ENCODE measurements around the gene PRRC2B. TPM values are rescaled to one million over a fixed set of nuclear protein-coding genes. Genes with fewer than 3 reads are reported as not detected.

Gene PRRC2B
- total RNA-seq, 2 experiments from 2014 or later = 151 to 184 TPM

DNA sequence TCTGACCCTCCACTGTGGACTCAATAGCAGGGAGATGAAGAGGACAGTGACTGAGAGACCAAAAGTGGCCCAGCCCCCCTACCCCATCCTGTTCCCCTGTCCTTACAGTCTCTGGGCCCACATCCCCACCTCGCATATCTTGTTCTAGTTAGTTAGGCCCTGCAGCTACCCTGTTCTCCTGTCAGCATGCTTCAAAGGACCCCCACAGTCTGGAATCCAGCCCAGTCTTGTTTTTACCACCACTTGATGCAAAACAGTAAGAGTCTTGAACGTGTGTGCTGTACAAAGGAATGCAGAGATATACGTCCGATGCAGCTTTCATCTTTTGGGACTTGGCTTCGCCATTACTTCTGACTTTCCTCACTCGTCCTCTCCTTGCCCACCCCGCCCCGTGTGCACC is 96.6 kb downstream of the PRRC2B start:
- ChIA-PET POLR2A (no interaction called here), CTCF (no interaction called here)
- H3K27me3 Mint-ChIP-seq = no peaks in the 10 kb centered on the region
- H3K4me1 Mint-ChIP-seq = no peaks in the 10 kb centered on the region
- ATAC-seq (no peak), DNase-seq (no peak)
- no peak overlapping the region for H3K27ac Mint-ChIP-seq
- intact Hi-C loops (cut with DNase I, micrococcal nuclease) = no loop called here
- no peak overlapping the region for H3K4me3 Mint-ChIP-seq
- H3K36me3 Mint-ChIP-seq (ENCODE audit: low read depth) = peaks cover 72% of the 10 kb centered on the region
- no peaks in the 10 kb centered on the region for H3K9me3 Mint-ChIP-seq (ENCODE audit: low read depth)

DNA sequence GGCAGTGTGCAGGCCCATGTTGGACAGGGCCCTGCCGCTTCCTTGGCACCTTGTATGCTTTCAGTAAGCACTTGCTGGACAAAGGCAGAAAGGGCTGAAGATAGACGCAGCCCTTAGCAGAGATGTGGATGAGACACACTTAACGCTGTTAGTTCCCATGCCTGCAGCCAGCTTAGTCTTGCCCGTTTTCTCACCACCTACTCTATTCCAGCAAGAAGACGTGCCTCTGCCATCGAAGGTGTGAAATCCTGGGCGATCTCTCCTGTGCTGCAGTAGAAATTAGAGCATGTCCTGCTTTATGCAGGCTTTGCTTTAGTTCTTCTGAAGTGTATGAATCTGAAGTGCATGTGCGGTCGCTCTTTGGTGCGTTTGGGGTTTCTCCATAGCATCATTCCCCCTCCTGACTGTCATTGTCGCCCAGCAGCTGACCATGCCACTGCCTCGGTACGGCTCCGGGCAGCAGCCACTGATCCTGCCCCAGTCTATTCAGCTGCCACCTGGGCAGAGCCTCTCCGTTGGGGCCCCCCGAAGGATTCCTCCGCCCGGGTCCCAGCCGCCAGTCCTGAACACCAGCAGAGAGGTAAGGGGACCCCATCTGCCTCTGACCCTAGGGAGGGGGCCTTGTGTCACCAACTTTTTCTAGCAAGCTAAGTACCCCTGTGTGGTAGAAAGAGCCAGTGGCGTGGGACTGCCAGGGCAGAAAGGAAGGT is 97.3 kb downstream of the PRRC2B start:
- no peaks in the 10 kb centered on the region for H3K4me1 Mint-ChIP-seq
- intact Hi-C loops (cut with DNase I, micrococcal nuclease) = no loop called here
- no peak overlapping the region for H3K4me3 Mint-ChIP-seq
- H3K27ac Mint-ChIP-seq = no peak overlapping the region
- H3K36me3 Mint-ChIP-seq (ENCODE audit: low read depth) = peaks cover 72% of the 10 kb centered on the region
- H3K27me3 Mint-ChIP-seq = no peaks in the 10 kb centered on the region
- CTCF ChIA-PET = no interaction called here
- POLR2A ChIA-PET = no interaction called here
- no peak for ATAC-seq
- no peaks in the 10 kb centered on the region for H3K9me3 Mint-ChIP-seq (ENCODE audit: low read depth)
- DNase-seq = no peak

DNA sequence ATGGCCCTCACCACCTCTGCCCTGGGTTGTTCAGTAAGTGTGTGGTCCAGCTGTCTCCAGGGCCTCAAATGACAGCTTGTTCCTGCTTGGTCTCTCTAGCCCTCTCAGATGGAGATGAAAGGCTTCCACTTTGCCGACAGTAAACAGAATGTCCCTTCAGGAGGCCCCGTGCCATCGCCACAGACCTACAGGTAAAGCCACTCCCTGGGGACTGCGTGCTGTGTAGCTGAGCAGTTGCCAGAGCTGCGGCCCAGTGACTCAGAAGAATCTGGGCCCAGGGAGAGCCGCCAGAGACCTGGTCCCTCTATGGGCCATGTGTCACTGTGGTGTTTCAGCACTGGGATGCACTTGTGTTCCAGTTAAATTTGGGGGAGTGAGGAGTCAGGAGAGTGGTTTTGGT is 98.2 kb downstream of the PRRC2B start:
- DNase-seq (no peak), ATAC-seq (no peak)
- Mint-ChIP-seq H3K36me3 (ENCODE audit: low read depth) (peaks cover 72% of the 10 kb centered on the region), H3K27ac (no peak overlapping the region), H3K4me1 (no peaks in the 10 kb centered on the region), H3K27me3 (no peaks in the 10 kb centered on the region), H3K4me3 (no peak overlapping the region), H3K9me3 (ENCODE audit: low read depth) (no peaks in the 10 kb centered on the region)
- ChIA-PET CTCF (no interaction called here), POLR2A (no interaction called here)
- intact Hi-C loops (cut with DNase I, micrococcal nuclease) = no loop called here

DNA sequence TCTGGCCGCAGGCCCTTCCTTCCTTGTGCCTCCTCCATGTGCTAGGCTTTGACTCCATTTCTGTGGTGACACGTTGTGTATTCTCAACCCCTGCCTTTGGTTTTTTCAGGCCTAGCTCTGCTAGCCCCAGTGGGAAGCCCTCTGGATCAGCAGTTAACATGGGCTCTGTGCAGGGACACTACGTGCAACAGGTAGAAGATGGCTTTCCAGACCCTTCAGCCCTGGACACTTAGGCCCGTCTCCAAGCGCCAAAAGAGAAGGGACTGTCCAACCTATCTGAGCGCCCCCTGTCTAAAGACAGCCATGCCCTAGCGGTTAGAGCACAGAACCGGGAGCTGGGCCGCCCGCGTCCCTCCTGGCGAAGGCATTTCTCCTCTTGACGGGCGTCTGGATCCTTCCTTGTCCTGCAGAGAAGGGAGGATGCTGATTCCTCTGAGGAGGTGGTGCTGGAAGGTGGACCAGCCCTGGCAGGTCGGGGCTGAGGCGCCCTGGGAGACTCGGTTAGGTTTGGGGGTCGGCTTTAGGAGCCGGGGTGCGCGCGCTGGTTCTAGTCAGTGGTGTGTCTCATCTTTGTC is 100.5 kb downstream of the PRRC2B start:
- Mint-ChIP-seq H3K27me3 (no peaks in the 10 kb centered on the region), H3K9me3 (ENCODE audit: low read depth) (no peaks in the 10 kb centered on the region), H3K4me1 (peaks cover 16% of the 10 kb centered on the region), H3K4me3 (no peak overlapping the region), H3K27ac (no peak overlapping the region), H3K36me3 (ENCODE audit: low read depth) (peaks cover 62% of the 10 kb centered on the region)
- ATAC-seq (no peak), DNase-seq (no peak)
- CTCF ChIA-PET = no interaction called here
- POLR2A ChIA-PET = no interaction called here
- intact Hi-C loops (cut with DNase I, micrococcal nuclease) = no loop called here

DNA sequence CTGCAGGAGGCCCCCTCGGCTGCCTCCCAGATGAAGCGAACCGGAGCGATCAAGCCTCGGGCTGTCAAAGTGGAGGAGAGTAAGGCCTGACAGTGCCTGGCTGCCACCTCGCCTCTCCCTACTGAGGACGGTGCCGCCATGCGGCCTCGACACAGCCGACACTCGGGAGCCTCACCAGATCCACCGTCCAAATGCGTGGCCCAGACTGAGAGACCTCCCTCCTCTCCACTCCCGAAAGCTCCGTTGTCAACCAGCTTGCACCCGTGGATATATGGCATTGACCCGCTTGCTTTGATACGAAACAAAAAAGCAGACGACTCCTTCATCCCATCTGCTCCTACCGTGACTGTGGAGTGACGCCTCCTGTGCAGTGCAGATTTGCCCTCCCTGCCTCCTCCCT is 101.9 kb downstream of the PRRC2B start:
- Mint-ChIP-seq H3K27ac (no peak overlapping the region), H3K36me3 (ENCODE audit: low read depth) (peaks cover 51% of the 10 kb centered on the region), H3K4me3 (no peak overlapping the region), H3K27me3 (no peaks in the 10 kb centered on the region), H3K9me3 (ENCODE audit: low read depth) (no peaks in the 10 kb centered on the region), H3K4me1 (peaks cover 30% of the 10 kb centered on the region)
- ChIA-PET CTCF (interaction anchor here (0.7 kb wide), 1 partner anchor 793 kb away, joined by 5 read pairs; no protein-coding TSS in a partner anchor), POLR2A (no interaction called here)
- DNase-seq (no peak), ATAC-seq (no peak)
- intact Hi-C loops (cut with DNase I, micrococcal nuclease) = no loop called here

DNA sequence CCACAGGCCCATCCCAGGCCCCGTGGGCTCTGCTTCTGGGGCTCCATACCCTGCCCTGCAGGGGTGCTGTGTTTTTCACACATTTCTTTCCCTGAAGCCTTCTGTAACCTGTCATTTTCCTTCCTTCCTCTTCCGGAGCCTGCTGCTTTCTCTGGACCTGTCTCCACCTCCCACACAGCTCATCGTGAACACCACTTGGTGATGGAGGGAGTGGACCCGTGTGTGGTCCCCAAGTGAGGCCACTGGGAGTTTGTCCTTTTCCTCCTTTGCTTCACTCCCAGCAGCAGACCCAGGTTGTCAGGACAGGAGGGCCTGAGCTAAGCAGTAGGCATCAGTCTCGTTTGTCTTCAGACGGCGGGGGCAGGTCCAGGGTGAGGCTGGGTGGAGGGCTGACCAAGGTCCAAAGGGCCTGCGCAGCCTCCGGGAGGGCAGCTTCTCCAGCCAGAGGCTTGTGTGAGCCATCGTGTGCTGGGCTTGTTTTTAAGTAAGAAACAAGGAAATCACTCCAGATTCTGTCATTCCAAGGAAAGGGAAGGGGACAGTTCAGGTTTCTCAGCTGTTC is 103.0 kb downstream of the PRRC2B start:
- peaks cover 49% of the 10 kb centered on the region for H3K36me3 Mint-ChIP-seq (ENCODE audit: low read depth)
- H3K27me3 Mint-ChIP-seq = no peaks in the 10 kb centered on the region
- no peak overlapping the region for H3K27ac Mint-ChIP-seq
- ChIA-PET POLR2A (interaction anchor here (0.6 kb wide), 1 partner anchor 49 kb away, joined by 3 read pairs; no protein-coding TSS in a partner anchor), CTCF (interaction anchor here (0.7 to 0.8 kb wide), 2 partner anchors 147 to 373 kb away, joined by 3 to 4 read pairs; no protein-coding TSS in a partner anchor)
- no peaks in the 10 kb centered on the region for H3K9me3 Mint-ChIP-seq (ENCODE audit: low read depth)
- ATAC-seq = no peak
- peaks cover 41% of the 10 kb centered on the region for H3K4me1 Mint-ChIP-seq
- DNase-seq = no peak
- intact Hi-C loops (cut with DNase I, micrococcal nuclease) = no loop called here
- H3K4me3 Mint-ChIP-seq = no peak overlapping the region

DNA sequence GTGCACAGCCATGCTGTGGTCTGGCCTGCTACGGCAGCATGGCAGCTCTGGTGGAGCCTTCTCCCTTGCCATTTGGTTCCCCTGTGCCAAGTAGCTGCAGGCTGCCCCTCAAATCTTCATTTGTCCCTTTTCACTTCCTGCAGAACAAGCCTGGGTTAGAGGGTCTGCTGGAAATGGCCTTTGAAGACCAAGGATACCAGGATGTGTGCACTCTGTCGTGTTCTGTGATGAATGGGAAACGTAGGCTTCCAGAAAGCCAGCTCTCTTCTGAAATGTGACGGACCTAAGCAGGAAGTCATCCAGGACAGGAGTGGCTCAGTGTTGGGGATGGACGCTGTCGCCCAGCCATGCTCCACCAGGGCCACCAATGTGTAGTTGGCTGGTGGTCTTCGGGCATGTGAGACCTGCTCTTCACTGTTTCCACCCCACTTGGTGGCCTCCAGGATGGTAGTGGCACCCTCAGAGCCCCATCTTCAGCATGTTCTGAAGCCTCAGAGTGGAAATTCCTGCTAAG is 105.4 kb downstream of the PRRC2B start:
- no peak for ATAC-seq
- Mint-ChIP-seq H3K4me1 (peaks cover 52% of the 10 kb centered on the region), H3K4me3 (no peak overlapping the region), H3K27ac (peak overlapping the region; percentile 66), H3K27me3 (no peaks in the 10 kb centered on the region), H3K36me3 (ENCODE audit: low read depth) (peaks cover 29% of the 10 kb centered on the region), H3K9me3 (ENCODE audit: low read depth) (no peaks in the 10 kb centered on the region)
- ChIA-PET POLR2A (interaction anchor here (0.6 kb wide), 1 partner anchor 15 kb away, joined by 3 read pairs; no protein-coding TSS in a partner anchor), CTCF (interaction anchor here (0.6 to 2.4 kb wide), 9 partner anchors 10 to 252 kb away, joined by 3 to 8 read pairs (median 3); no protein-coding TSS in a partner anchor)
- no peak for DNase-seq
- intact Hi-C loops (cut with DNase I, micrococcal nuclease) = no loop called here

DNA sequence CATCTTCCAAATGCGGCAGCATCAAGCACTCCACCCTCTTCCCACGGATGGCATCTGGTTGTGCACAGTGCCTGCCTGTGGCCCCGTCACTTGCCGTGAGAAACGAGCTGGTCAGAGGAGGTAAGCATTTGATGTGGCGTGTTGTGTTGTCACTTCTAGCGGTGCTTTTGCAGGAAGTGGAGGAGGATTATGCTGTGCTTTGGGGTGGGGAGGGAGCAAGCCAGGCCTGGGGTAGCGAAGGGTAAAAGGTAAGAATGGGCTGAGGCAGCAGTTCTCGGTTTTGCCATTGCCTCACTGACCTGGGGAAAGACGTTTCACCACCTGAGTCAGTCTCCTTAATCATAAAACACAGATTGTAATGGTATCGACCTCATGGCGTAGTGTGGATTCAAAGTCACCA is 106.5 kb downstream of the PRRC2B start:
- Mint-ChIP-seq H3K9me3 (ENCODE audit: low read depth) (no peaks in the 10 kb centered on the region), H3K27ac (peak overlapping the region; percentile 94), H3K4me3 (peak overlapping the region; percentile 83), H3K27me3 (no peaks in the 10 kb centered on the region), H3K4me1 (peaks cover 58% of the 10 kb centered on the region), H3K36me3 (ENCODE audit: low read depth) (peaks cover 27% of the 10 kb centered on the region)
- ChIA-PET POLR2A (interaction anchor here (0.5 to 1.3 kb wide), 4 partner anchors 13 to 128 kb away, joined by 4 to 6 read pairs (median 5); no protein-coding TSS in a partner anchor), CTCF (interaction anchor here (0.6 to 2.4 kb wide), 11 partner anchors 13 to 243 kb away, joined by 3 to 8 read pairs (median 3); no protein-coding TSS in a partner anchor)
- intact Hi-C loops (cut with DNase I, micrococcal nuclease) = loop anchor here (1.0 to 5.0 kb wide), 10 partner anchors 105 to 854 kb away; partner anchors contain the start of genes PRRC2B (in 1 of the 2) and SETX (in 1 of the 2)
- ATAC-seq (peak; percentile 69), DNase-seq (peak; percentile 85)

DNA sequence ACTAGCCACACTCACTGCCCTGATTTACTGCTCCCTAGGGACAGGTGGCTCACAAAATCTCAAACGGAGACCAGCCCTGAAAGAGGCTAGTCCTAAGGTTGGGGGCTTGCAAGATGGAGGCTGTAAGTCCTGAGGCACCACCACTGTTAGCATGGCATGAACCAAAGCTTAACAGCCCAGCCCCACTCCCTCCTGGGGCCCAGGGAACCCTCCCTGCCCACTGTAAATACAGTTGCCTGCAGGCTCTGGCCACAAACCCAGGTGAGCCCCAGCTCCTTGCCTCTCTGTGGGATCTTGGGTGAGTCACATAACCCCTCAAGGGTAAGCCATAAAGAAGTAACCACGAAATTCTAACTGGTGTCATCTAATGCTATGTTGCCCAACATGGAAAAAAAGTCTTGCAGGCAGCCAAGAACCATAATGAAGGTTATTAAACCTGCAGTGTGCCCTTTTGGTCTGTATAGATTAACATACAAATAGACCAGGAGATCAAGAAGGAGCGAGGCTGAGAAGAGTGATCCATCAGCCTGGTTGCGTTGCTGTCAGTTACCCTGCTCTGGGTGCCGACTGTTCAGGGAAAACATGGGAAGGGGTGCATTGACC is 107.2 kb downstream of the PRRC2B start:
- Mint-ChIP-seq H3K4me3 (peak overlapping the region; percentile 83), H3K9me3 (ENCODE audit: low read depth) (no peaks in the 10 kb centered on the region), H3K36me3 (ENCODE audit: low read depth) (peaks cover 24% of the 10 kb centered on the region), H3K27ac (peak overlapping the region; percentile 94), H3K4me1 (peaks cover 58% of the 10 kb centered on the region), H3K27me3 (no peaks in the 10 kb centered on the region)
- POLR2A ChIA-PET = interaction anchor here (0.5 to 1.3 kb wide), 4 partner anchors 14 to 128 kb away, joined by 4 to 6 read pairs (median 5); no protein-coding TSS in a partner anchor
- intact Hi-C loops (cut with DNase I, micrococcal nuclease) = loop anchor here (1.0 to 5.0 kb wide), 10 partner anchors 106 to 854 kb away; partner anchors contain the start of genes PRRC2B (in 1 of the 2) and SETX (in 1 of the 2)
- DNase-seq (peak; percentile 77), ATAC-seq (peak; percentile 37)
- CTCF ChIA-PET = interaction anchor here (0.6 to 2.4 kb wide), 11 partner anchors 14 to 242 kb away, joined by 3 to 8 read pairs (median 4); no protein-coding TSS in a partner anchor

DNA sequence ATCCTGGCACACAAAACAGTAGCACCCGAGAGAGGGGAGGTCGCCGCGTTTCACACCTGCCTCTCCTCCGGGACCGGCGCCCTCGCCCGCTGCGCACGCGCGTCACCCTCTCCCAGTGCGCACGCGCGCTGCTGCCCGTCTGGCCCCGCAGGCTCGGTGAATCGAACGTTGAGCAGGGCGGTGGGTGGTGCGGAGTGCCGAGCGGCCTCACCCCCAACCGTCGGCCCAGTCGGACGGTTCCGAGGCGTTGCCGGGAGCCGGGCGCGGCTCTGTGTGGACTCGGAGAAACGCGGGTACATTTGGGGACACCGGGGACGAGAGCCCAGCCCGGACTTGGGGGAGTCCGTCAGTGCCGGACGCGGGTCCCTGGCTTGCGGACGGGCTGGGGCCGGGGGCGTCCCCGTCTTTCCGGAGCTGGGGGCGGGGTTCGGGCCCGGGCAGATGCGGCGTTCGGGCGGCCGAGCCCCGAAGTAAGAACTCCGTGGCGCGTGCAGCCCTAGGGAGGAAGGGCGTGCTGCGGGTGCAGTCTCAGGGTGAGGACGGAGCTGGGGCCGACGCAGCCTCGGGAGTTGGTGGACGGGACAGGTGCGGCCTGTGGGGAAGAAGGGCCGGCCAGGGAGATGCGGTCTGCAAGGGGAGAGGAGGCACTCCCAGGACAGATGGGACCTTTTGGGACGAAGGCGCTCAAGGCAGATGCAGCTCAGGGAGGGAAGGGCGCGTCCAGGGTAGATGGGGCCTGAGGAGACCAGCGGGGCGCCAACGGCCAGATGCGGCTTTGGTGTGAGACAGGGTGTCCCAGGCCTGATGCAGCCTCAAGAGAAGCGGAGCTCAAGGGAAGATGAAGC is 109.1 kb downstream of the PRRC2B start, which contains the start of gene POMT1:
TSS of gene POMT1 (plus strand) at position 138 of the 845 bp plus-strand sequence. CDS start 1,301 bp downstream, outside the sequence.
- ChIA-PET POLR2A (interaction anchor here (0.6 to 1.2 kb wide), 7 partner anchors 105 to 380 kb away, joined by 3 to 5 read pairs (median 3); no protein-coding TSS in a partner anchor), CTCF (interaction anchor here (0.6 to 0.7 kb wide), 2 partner anchors 97 to 225 kb away, joined by 3 read pairs; no protein-coding TSS in a partner anchor)
- DNase-seq = peak; percentile 94
- ATAC-seq = peak; percentile 42
- no peaks in the 10 kb centered on the region for H3K9me3 Mint-ChIP-seq (ENCODE audit: low read depth)
- H3K4me3 Mint-ChIP-seq = peak within 1 kb of the TSS; percentile 83
- intact Hi-C loops (cut with DNase I, micrococcal nuclease) = loop anchor here (1.0 to 5.0 kb wide), 9 partner anchors 28 to 739 kb away; partner anchors contain the start of genes NUP214 (in 1 of the 2), RAPGEF1 (in 1 of the 2) and UCK1 (in 1 of the 2)
- H3K36me3 Mint-ChIP-seq (ENCODE audit: low read depth) = peaks cover 17% of the 10 kb centered on the region
- H3K27ac Mint-ChIP-seq = peak within 1 kb of the TSS; percentile 84
- no peaks in the 10 kb centered on the region for H3K27me3 Mint-ChIP-seq
- H3K4me1 Mint-ChIP-seq = peaks cover 53% of the 10 kb centered on the region
